ENCODE results near the gene FAM234B. TPM values are rescaled to one million over a fixed set of nuclear protein-coding genes. Genes with fewer than 3 reads are reported as not detected.

FAM234B gene
- total and polyA plus RNA-seq, 2 of the 8 experiments (the other 6 are each of a cell fraction or from before 2014, with no cell fraction given) = 12.5 to 29.1 TPM

DNA sequence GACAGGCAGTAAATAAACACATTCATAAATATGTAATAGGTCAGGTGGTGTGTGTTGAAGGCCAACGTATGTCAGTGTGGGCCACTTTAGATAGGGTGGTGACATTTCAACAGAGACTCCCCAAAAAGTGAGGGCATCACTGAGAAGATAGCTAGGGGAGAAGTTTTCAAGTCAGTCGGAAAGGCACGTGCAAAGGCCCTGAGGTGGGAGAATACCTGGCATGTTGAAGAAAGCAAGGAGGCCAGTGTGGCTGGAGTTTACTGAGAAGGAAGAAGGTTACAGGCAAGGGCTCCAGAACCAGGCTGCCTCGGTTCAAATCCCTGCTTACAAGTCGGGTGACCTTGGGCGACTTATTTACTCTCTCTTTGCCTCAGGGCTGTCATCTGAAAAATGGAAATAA lies 33.1 kb upstream of the FAM234B start:
- no peak overlapping the region for H2BK120ac ChIP-seq (replicated peaks; ENCODE audit: low read depth, low read length)
- H4K5ac ChIP-seq (ENCODE audit: insufficient read length, low read depth, low read length) = no peak overlapping the region
- H3K18ac ChIP-seq (ENCODE audit: extremely low read depth, low read length) = no peak overlapping the region
- no peaks in the 10 kb centered on the region for H3K79me2 ChIP-seq (ENCODE audit: control insufficient read depth in 1 of 2, insufficient read depth in 2 of 2, low read length in 2 of 2)
- no peak overlapping the region for H3K14ac ChIP-seq (ENCODE audit: insufficient read length)
- CTCF ChIA-PET (ENCODE audit: partially characterized antibody) = interaction anchor here (0.6 kb wide), 1 partner anchor 27 kb away, joined by 3 read pairs; no protein-coding TSS in a partner anchor
- peaks cover 3 to 11% (median 6%) of the 10 kb centered on the region in 4 experiments; a peak in 6 of 7 replicates for H3K4me1 ChIP-seq (replicated peaks in 1 of 4; ENCODE audit: control insufficient read depth in 3 of 4, insufficient read depth in 4 of 4, low read length in 3 of 4)
- no peak overlapping the region for H3K23ac ChIP-seq (ENCODE audit: insufficient read length)
- no peaks in the 10 kb centered on the region for H4K20me1 ChIP-seq (replicated peaks in 1 of 2; ENCODE audit: control insufficient read depth in 1 of 2, insufficient read depth in 2 of 2, low read length in 2 of 2)
- H3K4ac ChIP-seq (replicated peaks; ENCODE audit: insufficient read length, low read depth, low read length) = no peak overlapping the region
- H2BK5ac ChIP-seq (ENCODE audit: low read depth, low read length) = no peak overlapping the region
- FAIRE-seq = no peak
- H3K79me1 ChIP-seq (ENCODE audit: low read depth, low read length) = no peaks in the 10 kb centered on the region
- H3K9me3 ChIP-seq (ENCODE audit: insufficient read depth in 2 of 2, low read depth in 1 of 2, low read length in 1 of 2) = no peaks in the 10 kb centered on the region
- H3K27me3 ChIP-seq (replicated peaks in 1 of 4; ENCODE audit: control insufficient read depth in 3 of 4, extremely low read depth in 1 of 4, insufficient read depth in 3 of 4, low read length in 3 of 4) = no peaks in the 10 kb centered on the region
- H2BK20ac ChIP-seq (ENCODE audit: low read length) = no peak overlapping the region
- H3K27ac ChIP-seq (ENCODE audit: low read depth, low read length) = no peak overlapping the region
- no peak overlapping the region; a peak in 1 of 7 replicates for H3K9ac ChIP-seq (replicated peaks in 1 of 4; ENCODE audit: extremely low read depth in 1 of 4, low read depth in 3 of 4, low read length in 3 of 4)
- no peak for DNase-seq (ENCODE audit: low read depth in 1 of 2, low spot score in 2 of 2)
- no peak overlapping the region for H2BK15ac ChIP-seq (ENCODE audit: low read length)
- H3K36me3 ChIP-seq (ENCODE audit: control insufficient read depth in 2 of 4, insufficient read depth in 4 of 4, low read length in 3 of 4) = no peaks in the 10 kb centered on the region
- no peak overlapping the region for H2AK5ac ChIP-seq (ENCODE audit: low read depth, low read length)
- H3K23me2 ChIP-seq (ENCODE audit: low read depth, low read length) = no peaks in the 10 kb centered on the region
- H4K8ac ChIP-seq (ENCODE audit: extremely low read depth, insufficient read depth, low read length) = no peak overlapping the region
- POLR2A ChIA-PET (ENCODE audit: partially characterized antibody) = no interaction called here
- no peak overlapping the region for H3K4me2 ChIP-seq (ENCODE audit: insufficient read depth in 1 of 2, low read depth in 2 of 2, low read length in 2 of 2)
- TF ChIP-seq CEBPB (IDR thresholded peaks at IDR 0.05; ENCODE audit: low read depth, low read length) (no peak), POLR2A (IDR thresholded peaks at IDR 0.05; ENCODE audit: control extremely low read depth in 1 of 2, low read depth in 2 of 2, low read length in 2 of 2) (no peak), KDM1A (IDR thresholded peaks at IDR 0.05; ENCODE audit: borderline replicate concordance, low read length) (peak; percentile 87), ZNF274 (IDR thresholded peaks at IDR 0.05; ENCODE audit: borderline replicate concordance, extremely low read depth, low read length) (no peak)
- no peak overlapping the region for H2AFZ ChIP-seq (ENCODE audit: low read length)
- H3K56ac ChIP-seq (replicated peaks; ENCODE audit: insufficient read length, low read depth, low read length) = no peak overlapping the region
- WGBS, 2 experiments (ENCODE audit: extremely low coverage in 1 of 2, insufficient coverage in 1 of 2, insufficient read length in 1 of 2, insufficient replicate concordance in 2 of 2, low coverage in 1 of 2, low lambda C conversion rate in 2 of 2, missing lambda C conversion rate in 1 of 2) = 86% methylated on average over 6 of the region's 6 CpGs; no CpG with 5 or more reads in 1 of the 2 experiments
- no peak overlapping the region for H2BK12ac ChIP-seq (ENCODE audit: low read depth, low read length)
- H3K4me3 ChIP-seq (ENCODE audit: extremely low read depth in 1 of 4, insufficient read depth in 2 of 4, low read depth in 3 of 4, low read length in 4 of 4) = no peak overlapping the region
- H4K91ac ChIP-seq (replicated peaks; ENCODE audit: insufficient read length, low read length) = no peak overlapping the region
